Parathyroid adenoma (tissue), 2 donors: Measurements from ENCODE around the gene WFS1.
A peak's percentile ranks its signal among the peaks of the same experiment; 100 is the strongest.

Experiments used
- H2AFZ ChIP-seq: fragments of 300-600 bp; sonication (generic); one replicate; pipeline ENCODE4 v1.7.0; 2017; ENCODE audit warnings: antibody characterized with exemption, mild to moderate bottlenecking
- H3K27ac ChIP-seq: fragments of 300-600 bp; sonication (generic); one replicate; pipeline ENCODE4 v1.7.0; 2017
- H3K27me3 ChIP-seq: fragments of 300-600 bp; sonication (generic); one replicate; pipeline ENCODE4 v1.7.0; 2017; ENCODE audit warnings: low read length; ENCODE audit not compliant: control insufficient read depth, insufficient read depth
- H3K36me3 ChIP-seq: fragments of 300-600 bp; sonication (generic); one replicate; pipeline ENCODE4 v1.7.0; 2017; ENCODE audit warnings: low read length; ENCODE audit not compliant: control insufficient read depth, insufficient read depth
- H3K4me1 ChIP-seq: fragments of 300-600 bp; sonication (generic); one replicate; pipeline ENCODE4 v1.7.0; 2017; ENCODE audit warnings: control low read depth
- H3K4me2 ChIP-seq: fragments of 300-600 bp; sonication (generic); one replicate; pipeline ENCODE4 v1.7.0; 2017; ENCODE audit warnings: low read length
- H3K4me3 ChIP-seq: fragments of 300-600 bp; sonication (generic); one replicate; pipeline ENCODE4 v1.7.0; 2017; ENCODE audit warnings: low read depth, low read length
- H3K79me2 ChIP-seq: fragments of 300-600 bp; sonication (generic); one replicate; pipeline ENCODE4 v1.7.0; 2017; ENCODE audit warnings: control low read depth
- H3K9ac ChIP-seq: fragments of 300-600 bp; sonication (generic); one replicate; pipeline ENCODE4 v1.7.0; 2017; ENCODE audit warnings: mild to moderate bottlenecking
- H3K9me3 ChIP-seq: fragments of 300-600 bp; sonication (generic); one replicate; pipeline ENCODE4 v1.7.0; 2017; ENCODE audit warnings: low read length; ENCODE audit not compliant: control insufficient read depth
- TF ChIP-seq, protein P1 (sequence below): fragments of 300-600 bp; sonication (generic); IDR thresholded peaks from one replicate; pipeline ENCODE4 v1.7.0; 2017; ENCODE audit warnings: antibody characterized with exemption, mild to moderate bottlenecking
- donor health status: primary hyperparathyroidism.

The WFS1 gene

GRCh38 chr4:6268650-6269615, 717 bp upstream of the WFS1 start:
- Histone ChIP-seq H3K9ac (no peak overlapping the region), H3K4me3 (peak overlapping the region; percentile 27), H3K9me3 (no peaks in the 10 kb centered on the region), H3K27me3 (no peaks in the 10 kb centered on the region), H3K4me1 (peaks cover 10% of the 10 kb centered on the region), H3K27ac (no peak overlapping the region), H3K36me3 (no peaks in the 10 kb centered on the region), H3K79me2 (no peaks in the 10 kb centered on the region), H3K4me2 (peak overlapping the region; percentile 65), H2AFZ (peak overlapping the region; percentile 60)
- TF ChIP-seq, protein P1, sequence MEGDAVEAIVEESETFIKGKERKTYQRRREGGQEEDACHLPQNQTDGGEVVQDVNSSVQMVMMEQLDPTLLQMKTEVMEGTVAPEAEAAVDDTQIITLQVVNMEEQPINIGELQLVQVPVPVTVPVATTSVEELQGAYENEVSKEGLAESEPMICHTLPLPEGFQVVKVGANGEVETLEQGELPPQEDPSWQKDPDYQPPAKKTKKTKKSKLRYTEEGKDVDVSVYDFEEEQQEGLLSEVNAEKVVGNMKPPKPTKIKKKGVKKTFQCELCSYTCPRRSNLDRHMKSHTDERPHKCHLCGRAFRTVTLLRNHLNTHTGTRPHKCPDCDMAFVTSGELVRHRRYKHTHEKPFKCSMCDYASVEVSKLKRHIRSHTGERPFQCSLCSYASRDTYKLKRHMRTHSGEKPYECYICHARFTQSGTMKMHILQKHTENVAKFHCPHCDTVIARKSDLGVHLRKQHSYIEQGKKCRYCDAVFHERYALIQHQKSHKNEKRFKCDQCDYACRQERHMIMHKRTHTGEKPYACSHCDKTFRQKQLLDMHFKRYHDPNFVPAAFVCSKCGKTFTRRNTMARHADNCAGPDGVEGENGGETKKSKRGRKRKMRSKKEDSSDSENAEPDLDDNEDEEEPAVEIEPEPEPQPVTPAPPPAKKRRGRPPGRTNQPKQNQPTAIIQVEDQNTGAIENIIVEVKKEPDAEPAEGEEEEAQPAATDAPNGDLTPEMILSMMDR, result no peak

DNA sequence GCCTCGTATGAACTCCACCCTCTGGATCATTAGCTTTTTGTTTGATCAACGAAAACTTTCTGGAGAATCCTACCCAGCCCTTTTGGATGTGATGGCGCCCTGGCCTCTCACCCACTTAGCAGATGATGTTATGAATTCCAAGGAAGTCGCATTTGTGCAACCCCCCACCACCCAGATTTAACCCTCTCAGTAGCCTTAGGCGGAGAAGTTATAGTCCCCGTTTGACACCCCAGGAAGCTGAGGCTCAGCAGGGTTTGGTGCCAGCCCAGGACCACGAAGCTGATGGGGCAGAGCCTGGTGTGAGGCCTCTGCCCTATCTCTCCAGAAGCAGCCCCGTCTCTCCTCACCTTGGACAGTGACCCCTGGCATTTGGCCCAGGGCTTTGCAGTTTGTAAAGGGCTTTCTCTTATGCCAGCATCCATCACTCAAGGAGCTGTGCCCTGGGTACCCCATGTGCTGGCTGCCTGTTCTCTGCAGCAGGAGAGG, 1.0 kb downstream of the WFS1 start:
- no peak overlapping the region for H2AFZ ChIP-seq
- no peak overlapping the region for H3K27ac ChIP-seq
- peaks cover 10% of the 10 kb centered on the region for H3K4me1 ChIP-seq
- peak overlapping the region; percentile 97 for H3K4me2 ChIP-seq
- H3K79me2 ChIP-seq, result peaks cover 2% of the 10 kb centered on the region
- no peaks in the 10 kb centered on the region for H3K27me3 ChIP-seq
- H3K9me3 ChIP-seq, result no peaks in the 10 kb centered on the region
- H3K4me3 ChIP-seq, result peak overlapping the region; percentile 40
- H3K9ac ChIP-seq, result no peak overlapping the region
- H3K36me3 ChIP-seq, result no peaks in the 10 kb centered on the region
- TF ChIP-seq, protein P1, result no peak

- no peak overlapping the region for H3K4me3 ChIP-seq
- H3K27me3 ChIP-seq, result no peaks in the 10 kb centered on the region
- no peaks in the 10 kb centered on the region for H3K36me3 ChIP-seq
- no peak overlapping the region for H3K9ac ChIP-seq
- H3K79me2 ChIP-seq, result peaks cover 2% of the 10 kb centered on the region
- no peak overlapping the region for H2AFZ ChIP-seq
- H3K9me3 ChIP-seq, result no peaks in the 10 kb centered on the region
- TF ChIP-seq, protein P1, result no peak
- peaks cover 10% of the 10 kb centered on the region for H3K4me1 ChIP-seq
- no peak overlapping the region for H3K27ac ChIP-seq
- no peak overlapping the region for H3K4me2 ChIP-seq
Measured at GRCh38 chr4:6271206-6271605, 1.6 kb downstream of the WFS1 start.

- H3K79me2 ChIP-seq, result peaks cover 2% of the 10 kb centered on the region
- H3K4me2 ChIP-seq, result no peak overlapping the region
- H3K9ac ChIP-seq, result no peak overlapping the region
- peaks cover 10% of the 10 kb centered on the region for H3K4me1 ChIP-seq
- TF ChIP-seq, protein P1, result no peak
- no peak overlapping the region for H3K4me3 ChIP-seq
- H3K36me3 ChIP-seq, result no peaks in the 10 kb centered on the region
- H3K27me3 ChIP-seq, result no peaks in the 10 kb centered on the region
- no peak overlapping the region for H2AFZ ChIP-seq
- no peaks in the 10 kb centered on the region for H3K9me3 ChIP-seq
- no peak overlapping the region for H3K27ac ChIP-seq
Measured at GRCh38 chr4:6271701-6272465, 2.2 kb downstream of the WFS1 start.
